MM.1S (cell line): Measurements from ENCODE around the gene ATXN1.

Experiments
- DNase-seq: peaks from one replicate; pipeline ENCODE4 v3.0.0-alpha.2; 2015
- H2AFZ ChIP-seq: fragments of 300-600 bp; sonication (generic); 2 replicates; pipeline ENCODE4 v1.6.0; 2016; ENCODE audit warnings: antibody characterized with exemption, low read length
- H3F3A ChIP-seq: fragments of 300-600 bp; sonication (generic); 2 replicates; pipeline ENCODE4 v1.6.1; 2016; ENCODE audit warnings: mild to moderate bottlenecking, antibody characterized with exemption, low read length, moderate library complexity, mixed read lengths; ENCODE audit not compliant: insufficient read depth
- H3K27ac ChIP-seq: fragments of 300-600 bp; sonication (generic); 2 replicates; pipeline ENCODE4 v1.5.1; 2016; ENCODE audit warnings: mild to moderate bottlenecking, low read length
- H3K27me3 ChIP-seq: fragments of 300-600 bp; sonication (generic); replicated peaks from 2 replicates; pipeline ENCODE4 v1.6.0; 2016; ENCODE audit warnings: low read length; ENCODE audit not compliant: insufficient read depth
- H3K36me3 ChIP-seq: fragments of 300-600 bp; sonication (generic); replicated peaks from 2 replicates; pipeline ENCODE4 v1.6.1; 2016; ENCODE audit warnings: mild to moderate bottlenecking, low read length, mixed read lengths; ENCODE audit not compliant: insufficient read depth
- H3K4me1 ChIP-seq: fragments of 300-600 bp; sonication (generic); 2 replicates; pipeline ENCODE4 v1.6.1; 2016; ENCODE audit warnings: low read length, mixed read lengths
- H3K4me2 ChIP-seq: fragments of 300-600 bp; sonication (generic); 2 replicates; pipeline ENCODE4 v1.6.0; 2016; ENCODE audit warnings: low read depth, low read length
- H3K4me3 ChIP-seq: fragments of 300-600 bp; sonication (generic); 2 replicates; pipeline ENCODE4 v1.5.1; 2016; ENCODE audit warnings: low read length, mixed read lengths
- H3K79me2 ChIP-seq: fragments of 300-600 bp; sonication (generic); 2 replicates; pipeline ENCODE4 v1.6.1; 2016; ENCODE audit warnings: mixed run types, low read length, mixed read lengths
- H3K9ac ChIP-seq: fragments of 300-600 bp; sonication (generic); 2 replicates; pipeline ENCODE4 v1.6.1; 2016; ENCODE audit warnings: low read length, mixed read lengths
- H3K9me2 ChIP-seq: fragments of 300-600 bp; sonication (generic); replicated peaks from 2 replicates; pipeline ENCODE4 v1.6.1; 2016; ENCODE audit warnings: mild to moderate bottlenecking, low read length, mixed read lengths; ENCODE audit not compliant: insufficient read depth
- H3K9me3 ChIP-seq: fragments of 300-600 bp; sonication (generic); replicated peaks from 2 replicates; pipeline ENCODE4 v1.6.1; 2016; ENCODE audit warnings: mild to moderate bottlenecking, low read length, mixed read lengths; ENCODE audit not compliant: insufficient read depth
- H4K20me1 ChIP-seq: fragments of 300-600 bp; sonication (generic); 2 replicates; pipeline ENCODE4 v1.6.1; 2016; ENCODE audit warnings: mild to moderate bottlenecking, low read length, moderate library complexity, mixed read lengths; ENCODE audit not compliant: insufficient read depth
- CTCF ChIP-seq: fragments of 300-600 bp; sonication (generic); IDR thresholded peaks from 2 replicates; pipeline ENCODE4 v1.5.1; 2016; ENCODE audit warnings: antibody characterized with exemption, low read length, mixed read lengths
- EZH2 ChIP-seq: fragments of 300-600 bp; sonication (generic); optimal IDR thresholded peaks from 2 replicates; pipeline ENCODE3; 2017; ENCODE audit warnings: low read depth, mild to moderate bottlenecking, antibody characterized with exemption, low read length, mixed read lengths
- EZH2phosphoT487 ChIP-seq: fragments of 300-600 bp; sonication (generic); IDR thresholded peaks from 2 replicates; pipeline ENCODE4 v1.6.1; 2018; ENCODE audit warnings: antibody characterized with exemption, low read length

Gene ATXN1

GRCh38 chr6:16766836-16767745 lies 5.8 kb upstream of the ATXN1 start:
- no peaks in the 10 kb centered on the region for H3K27me3 ChIP-seq
- peaks cover 24% of the 10 kb centered on the region for H3F3A ChIP-seq
- no peak overlapping the region for H3K9ac ChIP-seq
- no peak for DNase-seq
- H3K9me2 ChIP-seq, result no peaks in the 10 kb centered on the region
- TF ChIP-seq EZH2, result no peak
- no peak for TF ChIP-seq EZH2phosphoT487
- TF ChIP-seq CTCF, result no peak
- H2AFZ ChIP-seq, result no peak overlapping the region
- H3K79me2 ChIP-seq, result no peaks in the 10 kb centered on the region
- H3K4me2 ChIP-seq, result no peak overlapping the region
- H3K9me3 ChIP-seq, result no peaks in the 10 kb centered on the region
- no peaks in the 10 kb centered on the region for H4K20me1 ChIP-seq
- no peaks in the 10 kb centered on the region for H3K36me3 ChIP-seq
- H3K4me1 ChIP-seq, result peaks cover 28% of the 10 kb centered on the region
- no peak overlapping the region for H3K4me3 ChIP-seq
- no peak overlapping the region for H3K27ac ChIP-seq

GRCh38 chr6:16766043-16766536 lies 4.8 kb upstream of the ATXN1 start:
- no peak for TF ChIP-seq CTCF
- TF ChIP-seq EZH2phosphoT487, result no peak
- no peak for TF ChIP-seq EZH2
- H2AFZ ChIP-seq, result no peak overlapping the region
- no peaks in the 10 kb centered on the region for H3K9me3 ChIP-seq
- H3K4me3 ChIP-seq, result no peak overlapping the region
- peak; percentile 66 for DNase-seq
- H3K27me3 ChIP-seq, result no peaks in the 10 kb centered on the region
- H3K27ac ChIP-seq, result peak overlapping the region; percentile 29; the same call in 1 of the 2 replicates
- no peaks in the 10 kb centered on the region for H3K36me3 ChIP-seq
- H3F3A ChIP-seq, result peaks cover 32% of the 10 kb centered on the region
- peaks cover 28% of the 10 kb centered on the region for H3K4me1 ChIP-seq
- H4K20me1 ChIP-seq, result no peaks in the 10 kb centered on the region
- no peaks in the 10 kb centered on the region for H3K9me2 ChIP-seq
- H3K79me2 ChIP-seq, result no peaks in the 10 kb centered on the region
- H3K4me2 ChIP-seq, result 0 out of 2 replicates have a peak overlapping the region, but pooled peaks have one; percentile 13
- H3K9ac ChIP-seq, result no peak overlapping the region

- Histone ChIP-seq H3K79me2 (no peaks in the 10 kb centered on the region), H3K27ac (no peak overlapping the region), H2AFZ (no peak overlapping the region), H3K36me3 (no peaks in the 10 kb centered on the region), H3K4me1 (peaks cover 28% of the 10 kb centered on the region), H3K27me3 (no peaks in the 10 kb centered on the region), H4K20me1 (no peaks in the 10 kb centered on the region), H3F3A (peaks cover 33% of the 10 kb centered on the region), H3K4me2 (no peak overlapping the region), H3K9me2 (no peaks in the 10 kb centered on the region), H3K9ac (no peak overlapping the region), H3K4me3 (no peak overlapping the region), H3K9me3 (no peaks in the 10 kb centered on the region)
- DNase-seq, result no peak
- TF ChIP-seq EZH2phosphoT487 (no peak), EZH2 (no peak)
These were observed 4.0 kb upstream of the ATXN1 start for GRCh38 chr6:16765235-16765634.
